ENCODE data around the gene TXNRD1.
"Not testable (repeated sequence)": the region's sequence is repeated elsewhere in the genome, so short reads cannot be mapped to it uniquely, and the experiment has no call there.

DNA sequence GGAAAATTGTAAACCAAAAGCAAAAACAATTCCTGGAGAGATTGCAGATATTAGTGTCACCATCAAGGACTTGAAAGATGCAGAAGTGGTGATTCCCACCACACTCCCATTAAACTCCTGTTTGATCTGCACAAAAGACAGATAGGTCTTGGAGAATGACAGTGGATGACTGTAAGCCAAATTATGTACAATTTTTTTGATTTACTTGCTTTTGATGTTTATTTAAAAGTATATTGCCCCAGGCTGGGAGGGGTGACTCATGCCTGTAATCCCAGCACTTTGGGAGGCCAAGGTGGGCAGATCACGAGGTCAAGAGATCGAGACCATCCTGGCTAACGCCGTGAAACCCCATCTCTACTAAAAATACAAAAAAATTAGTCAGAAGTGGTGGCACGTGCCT is 41.8 kb upstream of the TXNRD1 start:
- TF ChIP-seq, protein P1, sequence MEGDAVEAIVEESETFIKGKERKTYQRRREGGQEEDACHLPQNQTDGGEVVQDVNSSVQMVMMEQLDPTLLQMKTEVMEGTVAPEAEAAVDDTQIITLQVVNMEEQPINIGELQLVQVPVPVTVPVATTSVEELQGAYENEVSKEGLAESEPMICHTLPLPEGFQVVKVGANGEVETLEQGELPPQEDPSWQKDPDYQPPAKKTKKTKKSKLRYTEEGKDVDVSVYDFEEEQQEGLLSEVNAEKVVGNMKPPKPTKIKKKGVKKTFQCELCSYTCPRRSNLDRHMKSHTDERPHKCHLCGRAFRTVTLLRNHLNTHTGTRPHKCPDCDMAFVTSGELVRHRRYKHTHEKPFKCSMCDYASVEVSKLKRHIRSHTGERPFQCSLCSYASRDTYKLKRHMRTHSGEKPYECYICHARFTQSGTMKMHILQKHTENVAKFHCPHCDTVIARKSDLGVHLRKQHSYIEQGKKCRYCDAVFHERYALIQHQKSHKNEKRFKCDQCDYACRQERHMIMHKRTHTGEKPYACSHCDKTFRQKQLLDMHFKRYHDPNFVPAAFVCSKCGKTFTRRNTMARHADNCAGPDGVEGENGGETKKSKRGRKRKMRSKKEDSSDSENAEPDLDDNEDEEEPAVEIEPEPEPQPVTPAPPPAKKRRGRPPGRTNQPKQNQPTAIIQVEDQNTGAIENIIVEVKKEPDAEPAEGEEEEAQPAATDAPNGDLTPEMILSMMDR (IDR thresholded peaks at IDR 0.05 in 2 of 3, conservative IDR thresholded peaks at IDR 0.05 in 1 of 3; ENCODE audit: borderline replicate concordance in 1 of 3, insufficient read depth in 1 of 3, low read depth in 2 of 3, low read length in 2 of 3), result not testable (repeated sequence)
- not testable (repeated sequence) for TF ChIP-seq TCF7L2 (IDR thresholded peaks at IDR 0.05; ENCODE audit: borderline replicate concordance, extremely low read depth, insufficient read depth, insufficient read length)
